GM18519 (cell line): ENCODE measurements around the gene FANK1.

Experiments used
- ATAC-seq: cut with Tn5 transposase; IDR thresholded peaks from one replicate; pipeline ENCODE4 v1.9.1; 2021; ENCODE audit warnings: mild to moderate bottlenecking, moderate library complexity; ENCODE audit not compliant: unreplicated experiment, low FRiP score

FANK1 gene

DNA sequence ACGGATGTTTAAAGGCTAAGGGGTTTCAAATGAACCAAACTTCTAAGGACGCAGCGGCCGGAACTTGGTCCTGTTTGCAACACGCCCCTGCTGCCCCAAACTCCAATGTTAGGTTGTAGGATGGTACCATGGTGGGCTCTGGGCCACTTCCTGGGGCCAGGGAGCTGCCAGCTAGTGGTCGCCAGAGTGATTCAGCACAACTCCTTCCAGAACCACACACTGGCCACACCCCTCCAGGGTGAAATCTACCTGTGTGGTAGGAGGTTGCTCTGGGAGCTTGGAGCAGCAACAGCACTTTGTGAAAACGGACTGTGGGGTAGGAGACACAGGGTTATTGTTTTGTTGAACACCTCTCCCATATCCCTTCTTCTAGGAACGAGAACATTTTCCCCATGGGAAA lies 161.1 kb downstream of the FANK1 start:
- no peak for ATAC-seq

DNA sequence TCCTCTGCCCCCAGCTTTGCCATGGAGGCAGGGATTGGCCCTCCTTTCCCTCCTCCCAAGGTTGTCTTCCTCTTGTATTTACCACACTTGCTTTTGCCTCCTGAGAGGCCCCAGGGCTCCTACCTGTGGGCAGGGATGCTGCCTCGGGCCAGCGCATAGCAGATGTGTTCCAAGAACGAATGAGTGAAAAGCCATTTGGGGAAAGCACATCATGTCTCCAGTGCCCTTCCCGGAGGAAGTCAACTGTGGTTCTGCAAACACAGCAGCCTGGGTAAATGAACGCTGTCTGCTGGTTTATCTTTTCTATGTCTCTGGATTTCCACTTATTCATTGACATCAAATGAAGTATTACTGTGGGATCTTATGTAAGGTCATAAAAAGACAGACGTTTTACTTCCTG lies 161.7 kb downstream of the FANK1 start:
- no peak for ATAC-seq

DNA sequence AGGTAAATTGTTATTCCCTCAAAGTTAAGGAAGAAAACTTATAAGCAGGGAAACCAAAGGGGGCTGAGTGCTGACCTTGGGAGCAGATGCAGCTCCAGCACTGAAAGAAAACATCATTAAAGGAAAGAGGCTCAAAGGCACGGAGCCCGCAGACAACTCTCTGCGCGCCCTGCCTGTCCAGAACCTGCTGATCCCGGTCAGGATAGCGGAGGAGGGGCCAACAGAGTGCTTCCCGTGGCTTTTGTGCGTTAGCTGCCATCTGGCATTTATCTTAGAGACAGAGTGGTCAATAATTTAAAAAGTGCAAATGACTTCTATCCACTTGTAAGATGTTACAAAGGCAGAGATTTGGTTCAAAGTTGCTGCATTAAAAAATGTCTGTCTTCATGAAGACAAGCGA lies 162.1 kb downstream of the FANK1 start:
- ATAC-seq: no peak
